ENCODE results near the gene PTPRB.

GRCh38 chr12:70571029-70571428 is 66.2 kb downstream of the PTPRB start:
- TF ChIP-seq CTCF (IDR thresholded peaks at IDR 0.05 in 8 of 11, conservative IDR thresholded peaks at IDR 0.05 in 3 of 11) (no peak), POLR2AphosphoS5 (IDR thresholded peaks at IDR 0.05) (no peak), POLR2A (IDR thresholded peaks at IDR 0.05) (no peak)

Measured in spleen (tissue), 7 donors.